Memory B cell (primary cell): ENCODE measurements around the gene NUP62CL.
"Not testable (repeated sequence)": the region's sequence is repeated elsewhere in the genome, so short reads cannot be mapped to it uniquely, and the experiment has no call there.

Source experiments
- ATAC-seq: fragments of 150-1000 bp; cut with Tn5 transposase; 2 replicates; pipeline ENCODE4 v1.10.0; 2021; ENCODE audit warnings: low read depth, mild to moderate bottlenecking, moderate library complexity
- DNase-seq, 2 donors: peaks; one replicate each; pipeline ENCODE4 v3.0.0; 2022; ENCODE audit warnings: low spot score in 2 of 2
- H3K27ac Mint-ChIP-seq: one replicate; pipeline ENCODE4 v1.8.0; 2022; ENCODE audit warnings: mild to moderate bottlenecking, moderate library complexity, mixed read lengths
- H3K27me3 Mint-ChIP-seq: one replicate; pipeline ENCODE4 v1.8.0; 2022; ENCODE audit warnings: mixed read lengths
- H3K36me3 Mint-ChIP-seq: one replicate; pipeline ENCODE4 v1.8.0; 2022; ENCODE audit warnings: mild to moderate bottlenecking, mixed read lengths
- H3K4me1 Mint-ChIP-seq: one replicate; pipeline ENCODE4 v1.8.0; 2022; ENCODE audit warnings: mixed read lengths
- H3K4me3 Mint-ChIP-seq: one replicate; pipeline ENCODE4 v1.8.0; 2022; ENCODE audit warnings: mild to moderate bottlenecking, moderate library complexity, mixed read lengths
- H3K9me3 Mint-ChIP-seq: one replicate; pipeline ENCODE4 v1.8.0; 2022; ENCODE audit warnings: mixed read lengths

Gene NUP62CL

DNA sequence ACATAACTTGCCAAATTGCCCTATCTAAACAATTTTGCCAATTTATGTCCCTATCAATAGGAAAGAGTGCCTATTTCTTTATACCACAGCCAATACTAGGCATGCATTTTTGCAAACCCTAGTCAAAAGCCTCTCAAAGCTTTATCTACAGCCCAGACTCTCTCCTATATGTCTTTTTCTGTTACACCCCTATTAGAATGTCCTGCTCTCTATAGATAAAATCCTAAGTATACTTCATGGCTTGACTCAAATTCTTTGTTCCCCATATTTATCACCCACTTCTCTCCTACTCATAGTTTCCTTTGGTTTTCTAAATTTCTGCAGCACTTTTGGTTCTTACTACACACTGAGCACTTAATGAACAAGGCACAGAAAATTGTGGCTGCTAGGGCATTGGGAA is 38.0 kb downstream of the NUP62CL start:
- Mint-ChIP-seq H3K4me1 (no peaks in the 10 kb centered on the region), H3K27ac (no peak overlapping the region), H3K36me3 (peaks cover 1% of the 10 kb centered on the region), H3K4me3 (no peak overlapping the region), H3K27me3 (no peaks in the 10 kb centered on the region), H3K9me3 (no peaks in the 10 kb centered on the region)
- ATAC-seq (no peak), DNase-seq (no peak)

DNA sequence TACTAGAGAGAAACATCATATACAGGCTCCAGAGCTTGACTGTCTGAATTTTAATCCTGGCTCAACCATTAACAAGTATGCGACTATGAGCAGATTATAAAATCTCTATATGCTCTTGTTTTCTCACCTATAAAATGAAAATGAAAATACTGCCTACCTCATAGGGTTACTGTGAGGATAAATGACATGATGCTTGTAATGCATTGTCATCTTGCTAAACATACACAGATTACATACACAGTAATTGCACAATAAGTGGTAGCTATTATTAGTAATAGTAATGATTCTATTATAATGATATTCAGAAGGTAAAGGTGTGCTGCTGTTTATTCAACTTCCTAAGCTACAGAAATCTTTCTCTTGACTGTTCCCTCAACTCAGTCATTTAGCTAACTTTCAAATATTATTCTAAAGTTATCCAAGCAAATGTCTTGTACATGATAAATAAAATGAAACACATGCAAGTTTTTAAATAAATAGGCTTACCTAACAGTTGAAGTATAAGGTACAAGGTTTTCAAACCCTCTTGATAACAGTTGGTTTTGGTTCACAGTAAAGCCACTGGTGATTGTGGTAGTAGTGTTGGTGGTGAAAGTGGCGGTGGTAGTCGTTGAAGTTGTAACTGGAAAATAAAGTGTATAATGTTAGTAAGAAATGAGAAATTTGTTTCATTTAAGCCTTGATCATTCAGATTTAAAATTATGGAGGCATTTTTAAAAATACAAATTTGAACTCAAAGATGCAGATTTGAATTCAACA is 38.9 kb downstream of the NUP62CL start:
- Mint-ChIP-seq H3K9me3 (no peaks in the 10 kb centered on the region), H3K27me3 (no peaks in the 10 kb centered on the region), H3K4me1 (no peaks in the 10 kb centered on the region), H3K4me3 (no peak overlapping the region), H3K27ac (no peak overlapping the region), H3K36me3 (peaks cover 1% of the 10 kb centered on the region)
- DNase-seq, result no peak
- ATAC-seq, result no peak

DNA sequence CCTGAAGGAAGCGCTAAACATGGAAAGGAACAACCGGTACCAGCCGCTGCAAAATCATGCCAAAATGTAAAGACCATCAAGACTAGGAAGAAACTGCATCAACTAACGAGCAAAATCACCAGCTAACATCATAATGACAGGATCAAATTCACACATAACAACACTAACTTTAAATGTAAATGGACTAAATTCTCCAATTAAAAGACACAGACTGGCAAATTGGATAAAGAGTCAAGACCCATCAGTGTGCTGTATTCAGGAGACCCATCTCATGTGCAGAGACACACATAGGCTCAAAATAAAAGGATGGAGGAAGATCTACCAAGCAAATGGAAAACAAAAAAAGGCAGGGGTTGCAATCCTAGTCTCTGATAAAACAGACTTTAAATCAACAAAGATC is 48.6 kb downstream of the NUP62CL start:
- H3K27me3 Mint-ChIP-seq, H3K27ac Mint-ChIP-seq, H3K4me3 Mint-ChIP-seq, DNase-seq, H3K9me3 Mint-ChIP-seq, ATAC-seq, H3K36me3 Mint-ChIP-seq, H3K4me1 Mint-ChIP-seq: not testable (repeated sequence)

DNA sequence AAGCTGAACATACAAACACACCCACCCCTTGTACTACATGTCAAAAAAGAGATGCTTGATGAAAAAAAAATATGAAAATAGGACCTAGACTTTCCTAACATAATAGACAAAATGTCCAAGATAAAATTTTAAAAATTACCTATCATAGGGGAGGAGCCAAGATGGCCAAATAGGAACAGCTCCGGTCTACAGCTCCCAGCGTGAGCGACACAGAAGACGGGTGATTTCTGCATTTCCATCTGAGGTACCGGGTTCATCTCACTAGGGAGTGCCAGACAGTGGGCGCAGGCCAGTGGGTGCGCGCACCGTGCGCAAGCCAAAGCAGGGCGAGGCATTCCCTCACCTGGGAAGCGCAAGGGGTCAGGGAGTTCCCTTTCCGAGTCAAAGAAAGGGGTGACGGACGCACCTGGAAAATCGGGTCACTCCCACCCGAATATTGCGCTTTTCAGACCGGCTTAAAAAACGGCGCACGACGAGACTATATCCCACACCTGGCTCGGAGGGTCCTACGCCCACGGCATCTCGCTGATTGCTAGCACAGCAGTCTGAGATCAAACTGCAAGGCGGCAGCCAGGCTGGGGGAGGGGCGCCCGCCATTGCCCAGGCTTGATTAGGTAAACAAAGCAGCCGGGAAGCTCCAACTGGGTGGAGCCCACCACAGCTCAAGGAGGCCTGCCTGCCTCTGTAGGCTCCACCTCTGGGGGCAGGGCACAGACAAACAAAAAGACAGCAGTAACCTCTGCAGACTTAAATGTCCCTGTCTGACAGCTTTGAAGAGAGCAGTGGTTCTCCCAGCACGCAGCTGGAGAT is 50.4 kb downstream of the NUP62CL start:
- H3K27ac Mint-ChIP-seq, H3K27me3 Mint-ChIP-seq, H3K36me3 Mint-ChIP-seq, H3K4me1 Mint-ChIP-seq, H3K9me3 Mint-ChIP-seq, DNase-seq, ATAC-seq: not testable (repeated sequence)
- H3K4me3 Mint-ChIP-seq, result peak overlapping the region; percentile 64

DNA sequence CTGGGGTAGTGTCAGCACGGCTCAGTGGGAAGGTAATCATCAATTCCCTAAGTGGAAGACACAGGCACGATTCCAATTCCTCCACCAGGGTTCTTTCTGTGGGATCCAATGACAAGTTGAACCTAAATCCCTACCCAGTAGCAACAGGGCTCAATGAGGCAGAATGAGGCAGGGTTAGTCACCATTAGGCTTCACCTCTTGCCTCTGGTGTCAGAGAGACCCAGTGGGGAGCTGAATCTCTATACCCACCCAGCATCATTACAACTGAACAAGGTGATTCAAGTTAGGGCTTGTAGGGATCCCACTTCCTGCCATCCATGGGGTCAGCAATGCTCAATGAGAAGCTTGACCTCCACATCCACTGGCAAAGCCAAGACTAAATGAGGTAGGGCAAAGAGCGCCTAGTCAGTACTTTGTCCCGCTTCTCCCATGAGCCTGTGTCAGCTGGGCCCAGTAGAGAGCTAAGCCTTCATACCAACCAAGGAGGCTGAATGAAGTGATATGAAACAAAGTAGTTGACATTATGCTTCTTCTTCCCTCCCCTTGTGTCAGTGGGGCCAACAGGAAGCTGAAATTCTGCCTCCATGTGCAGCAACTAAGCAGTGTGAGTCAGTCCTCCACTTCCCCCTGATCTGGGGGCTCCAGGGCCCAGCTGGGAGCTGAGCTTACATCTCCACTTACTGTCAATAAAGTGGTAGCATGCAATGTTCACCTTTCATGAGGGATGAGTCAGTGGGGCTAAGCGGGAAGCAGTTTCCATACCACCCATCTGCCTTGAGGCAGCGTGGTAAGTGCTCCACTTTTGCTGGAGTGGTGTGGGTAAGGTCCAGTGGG is 51.2 kb downstream of the NUP62CL start:
- Mint-ChIP-seq H3K9me3 (no peaks in the 10 kb centered on the region), H3K27ac (no peak overlapping the region), H3K36me3 (no peaks in the 10 kb centered on the region), H3K4me3 (peak overlapping the region; percentile 64), H3K27me3 (peaks cover 2% of the 10 kb centered on the region), H3K4me1 (no peaks in the 10 kb centered on the region)
- no peak for DNase-seq
- ATAC-seq, result no peak

DNA sequence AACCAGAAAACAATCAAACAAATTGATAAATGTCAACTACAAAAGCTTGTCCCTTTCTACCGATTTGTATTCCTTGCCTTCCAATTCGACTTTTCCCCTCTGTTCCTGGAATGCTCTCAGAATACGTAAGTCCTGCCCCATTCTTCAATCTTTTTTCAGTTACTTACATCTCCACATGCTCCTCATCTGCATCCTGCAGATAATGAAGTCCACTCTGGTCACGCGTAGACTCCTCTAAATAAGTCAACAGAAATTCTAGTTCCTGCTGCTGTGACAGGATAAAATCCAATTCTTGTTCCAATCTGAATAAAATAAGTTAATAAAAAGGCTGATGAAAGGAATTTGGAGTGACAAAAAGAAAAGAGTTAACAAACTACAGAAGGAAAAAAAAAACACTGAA is 53.2 kb downstream of the NUP62CL start:
- H3K9me3 Mint-ChIP-seq, result no peaks in the 10 kb centered on the region
- H3K36me3 Mint-ChIP-seq, result no peaks in the 10 kb centered on the region
- no peak for DNase-seq
- no peak overlapping the region for H3K27ac Mint-ChIP-seq
- no peak overlapping the region for H3K4me3 Mint-ChIP-seq
- H3K4me1 Mint-ChIP-seq, result no peaks in the 10 kb centered on the region
- H3K27me3 Mint-ChIP-seq, result peaks cover 2% of the 10 kb centered on the region
- no peak for ATAC-seq

DNA sequence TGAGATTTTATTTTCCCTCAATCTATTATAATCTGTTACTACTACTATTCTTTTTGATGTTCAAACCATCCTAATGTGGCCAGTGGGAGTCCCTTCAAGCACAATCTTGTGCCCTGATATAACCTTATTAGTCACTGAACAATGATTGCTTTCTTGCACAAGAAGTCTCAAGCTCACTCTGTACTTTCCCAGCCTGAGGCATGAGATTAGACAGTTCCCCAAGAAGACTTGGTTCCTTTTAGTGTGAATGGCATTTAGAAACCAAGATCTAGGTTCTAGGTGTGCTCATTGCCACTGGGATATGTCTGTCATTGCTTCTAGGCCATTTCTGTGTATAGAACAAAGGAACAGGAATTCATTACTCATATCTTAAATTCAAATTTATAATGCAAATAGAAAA is 59.6 kb downstream of the NUP62CL start:
- ATAC-seq, result no peak
- DNase-seq, result no peak
- no peak overlapping the region for H3K27ac Mint-ChIP-seq
- no peaks in the 10 kb centered on the region for H3K9me3 Mint-ChIP-seq
- H3K4me1 Mint-ChIP-seq, result no peaks in the 10 kb centered on the region
- no peak overlapping the region for H3K4me3 Mint-ChIP-seq
- H3K27me3 Mint-ChIP-seq, result no peaks in the 10 kb centered on the region
- H3K36me3 Mint-ChIP-seq, result no peaks in the 10 kb centered on the region

DNA sequence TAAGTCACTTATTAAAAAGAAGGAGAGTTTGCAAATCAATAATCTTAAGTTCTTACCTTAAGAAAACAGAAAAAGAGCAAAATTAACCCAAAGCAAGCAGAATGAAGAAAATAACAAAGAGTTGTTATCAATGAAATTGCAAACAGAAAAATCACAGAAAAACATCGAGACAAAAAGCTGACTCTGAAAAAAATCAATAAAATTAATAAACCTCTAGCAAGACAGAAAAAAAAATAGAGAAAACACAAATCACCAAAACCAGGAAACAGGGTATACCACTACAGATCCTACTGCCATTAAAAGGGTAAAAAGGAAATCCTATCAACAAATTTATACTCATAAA is 70.3 kb downstream of the NUP62CL start:
- Mint-ChIP-seq H3K36me3 (no peaks in the 10 kb centered on the region), H3K9me3 (no peaks in the 10 kb centered on the region), H3K27me3 (peaks cover 2% of the 10 kb centered on the region), H3K4me1 (no peaks in the 10 kb centered on the region), H3K4me3 (no peak overlapping the region), H3K27ac (no peak overlapping the region)
- DNase-seq (no peak), ATAC-seq (no peak)

DNA sequence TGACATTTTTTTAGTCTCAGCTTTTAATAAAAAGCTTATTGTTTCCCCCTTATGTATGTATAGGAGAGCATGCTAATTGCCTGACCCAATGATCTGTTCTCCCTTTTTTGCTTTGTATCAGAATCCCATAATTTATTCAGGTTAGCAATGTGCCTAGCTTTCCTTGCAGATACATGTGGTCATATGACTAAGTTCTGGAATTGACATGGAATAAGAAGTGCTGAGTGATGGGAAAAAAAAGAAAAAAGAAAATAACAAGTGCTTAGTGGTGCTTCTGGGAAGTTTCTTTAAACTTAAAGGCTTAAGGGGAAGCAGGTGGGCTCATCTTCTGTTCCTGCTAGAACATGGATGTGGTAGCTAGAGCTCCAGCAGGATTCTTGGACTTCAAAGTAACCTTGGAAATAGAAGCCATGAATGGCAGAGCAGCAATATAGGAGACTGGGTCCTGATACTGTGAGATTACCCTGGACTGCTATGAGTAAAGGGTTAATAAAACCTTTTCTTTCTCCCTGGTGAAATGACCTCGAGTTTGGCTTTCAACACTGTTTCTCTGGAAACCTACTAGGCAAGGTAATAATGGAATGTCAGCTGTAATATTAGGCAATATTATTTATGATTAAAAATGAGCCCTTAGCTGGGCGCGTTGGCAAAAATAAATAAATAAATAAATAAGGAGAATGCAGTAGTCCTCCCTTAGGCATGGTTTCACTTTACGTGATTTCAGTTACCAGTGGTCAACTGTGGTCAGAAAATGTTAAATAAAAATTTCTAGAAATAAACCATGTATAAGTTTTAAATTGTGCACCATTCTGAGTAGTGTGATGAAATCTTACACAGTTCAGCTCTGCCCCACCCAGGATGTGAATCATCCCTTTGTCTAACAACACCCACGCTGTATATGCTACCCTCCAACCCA is 70.9 kb downstream of the NUP62CL start:
- peaks cover 2% of the 10 kb centered on the region for H3K9me3 Mint-ChIP-seq
- DNase-seq (no peak), ATAC-seq (no peak)
- no peak overlapping the region for H3K4me3 Mint-ChIP-seq
- no peaks in the 10 kb centered on the region for H3K4me1 Mint-ChIP-seq
- no peaks in the 10 kb centered on the region for H3K36me3 Mint-ChIP-seq
- peaks cover 2% of the 10 kb centered on the region for H3K27me3 Mint-ChIP-seq
- no peak overlapping the region for H3K27ac Mint-ChIP-seq

DNA sequence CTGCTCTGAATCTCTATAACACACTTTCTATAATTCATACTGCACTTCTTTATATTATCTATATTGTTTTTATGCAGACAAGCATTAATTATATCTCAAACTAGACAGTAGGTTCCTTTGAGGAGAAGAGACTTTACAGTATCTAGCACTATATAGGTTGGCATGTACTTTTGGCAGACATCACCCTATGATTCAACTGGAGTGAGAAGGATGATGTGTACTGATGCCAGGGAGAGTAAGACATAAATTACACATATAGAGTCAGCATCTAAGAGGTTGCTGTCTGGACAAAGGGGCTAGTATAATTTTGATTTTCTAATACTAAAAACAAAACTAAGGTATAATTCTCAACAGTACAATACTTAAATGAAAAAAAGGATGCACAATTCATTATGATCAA is 82.5 kb downstream of the NUP62CL start:
- Mint-ChIP-seq H3K27me3 (peaks cover 1% of the 10 kb centered on the region), H3K4me1 (no peaks in the 10 kb centered on the region), H3K27ac (no peak overlapping the region), H3K4me3 (no peak overlapping the region), H3K36me3 (no peaks in the 10 kb centered on the region), H3K9me3 (no peaks in the 10 kb centered on the region)
- no peak for DNase-seq
- no peak for ATAC-seq

DNA sequence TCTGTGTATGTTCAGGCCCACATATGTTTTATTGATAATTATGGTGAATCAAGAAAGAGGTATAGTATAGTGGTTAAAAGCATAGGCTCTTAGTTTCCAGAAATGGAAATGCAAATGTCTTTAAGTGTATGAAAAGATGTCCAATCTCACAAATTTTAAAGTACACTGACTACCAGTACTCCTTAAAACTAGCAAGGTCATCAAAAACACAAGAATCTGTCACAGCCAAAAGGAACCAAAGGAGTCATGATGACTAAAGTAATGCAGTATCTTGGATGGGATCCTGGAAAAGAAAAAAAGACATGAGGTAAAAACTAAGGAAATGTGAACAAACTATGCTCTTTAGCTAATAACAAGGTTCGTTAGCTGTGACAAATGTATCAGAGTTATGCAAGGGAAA is 87.0 kb downstream of the NUP62CL start:
- Mint-ChIP-seq H3K27me3 (no peaks in the 10 kb centered on the region), H3K27ac (peak overlapping the region; percentile 95), H3K4me3 (peak overlapping the region; percentile 100), H3K4me1 (peaks cover 15% of the 10 kb centered on the region), H3K9me3 (no peaks in the 10 kb centered on the region), H3K36me3 (peaks cover 13% of the 10 kb centered on the region)
- DNase-seq, result no peak
- no peak for ATAC-seq

DNA sequence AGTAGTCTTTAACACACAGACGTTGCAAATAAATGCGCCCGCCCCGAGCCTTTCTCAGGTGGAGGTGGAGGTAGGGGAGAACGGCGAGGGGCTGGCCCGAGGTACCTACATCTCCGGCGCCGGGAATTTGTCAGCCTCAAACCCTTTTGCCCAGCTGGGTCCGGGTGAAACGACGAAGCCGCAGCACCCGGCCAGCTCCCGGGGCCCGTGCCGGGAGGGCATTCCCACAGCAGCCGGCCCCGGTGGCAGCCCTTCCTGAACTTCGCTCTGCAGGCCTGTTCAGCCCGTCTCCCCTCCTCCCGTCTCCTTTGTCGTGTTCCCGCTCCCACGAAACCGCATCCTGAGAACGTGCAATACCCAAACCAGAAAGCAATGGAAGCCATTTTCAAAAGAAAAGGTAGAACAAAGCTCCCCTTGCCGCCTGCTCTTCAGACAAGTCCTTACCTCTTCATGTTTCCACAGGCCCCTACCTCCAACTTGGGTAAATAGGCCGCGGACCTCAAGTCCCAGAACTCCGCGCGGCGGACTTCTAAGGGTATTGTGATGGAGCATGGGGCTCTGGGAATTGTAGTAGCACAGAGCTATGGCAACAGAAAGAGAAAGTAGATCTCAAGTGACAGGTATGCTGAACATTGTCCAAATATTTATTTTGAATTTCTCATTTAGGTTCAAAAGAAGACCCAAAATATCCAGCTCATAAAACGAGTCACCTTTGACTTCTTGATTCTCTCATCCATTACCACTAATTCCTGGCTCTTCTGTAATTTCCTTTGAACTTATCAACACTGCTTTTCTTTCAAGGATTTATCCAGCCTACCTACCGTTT is 87.7 kb downstream of the NUP62CL start, which contains the start of gene RBM41:
RBM41 (minus strand) TSS at position 501 of the 826 bp plus-strand sequence; CDS start at position 452, 49 bp downstream.
- DNase-seq, result peak; percentile 37 to 56
- Mint-ChIP-seq H3K4me3 (peak within 1 kb of the TSS; percentile 100), H3K4me1 (peaks cover 19% of the 10 kb centered on the region), H3K27me3 (no peaks in the 10 kb centered on the region), H3K36me3 (peaks cover 20% of the 10 kb centered on the region), H3K9me3 (no peaks in the 10 kb centered on the region), H3K27ac (peak within 1 kb of the TSS; percentile 95)
- ATAC-seq, result peak; percentile 100

DNA sequence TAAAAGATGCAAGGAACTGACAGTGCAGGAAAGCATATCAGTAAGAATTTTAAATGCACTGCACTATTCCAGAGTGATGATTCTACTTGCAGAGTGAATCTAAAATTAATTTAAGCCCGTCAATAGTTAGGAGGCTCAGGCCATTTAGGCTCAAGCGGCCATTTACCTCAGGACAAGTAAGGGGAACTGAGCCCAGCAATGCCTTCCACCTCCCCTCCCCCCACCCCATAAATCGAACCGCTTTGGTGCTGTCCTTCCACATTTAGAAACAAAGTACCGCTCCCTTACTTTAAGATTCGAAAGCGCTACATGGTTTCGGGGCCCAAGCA is 88.3 kb downstream of the NUP62CL start:
- no peaks in the 10 kb centered on the region for H3K27me3 Mint-ChIP-seq
- no peaks in the 10 kb centered on the region for H3K9me3 Mint-ChIP-seq
- H3K36me3 Mint-ChIP-seq, result peaks cover 20% of the 10 kb centered on the region
- no peak for ATAC-seq
- no peak overlapping the region for H3K27ac Mint-ChIP-seq
- H3K4me3 Mint-ChIP-seq, result peak overlapping the region; percentile 100
- no peak for DNase-seq
- peaks cover 19% of the 10 kb centered on the region for H3K4me1 Mint-ChIP-seq
